Large intestine (tissue), 3 donors: ENCODE data around the gene RAPGEF1. TPM values are rescaled to one million over a fixed set of nuclear protein-coding genes. Genes with fewer than 3 reads are reported as not detected.

ENCODE experiments used
- DNase-seq, 2 donors: peaks; one replicate each; pipeline versions ENCODE4 v3.0.0 to v3.0.0-alpha.2; 2013
- H3K27ac ChIP-seq: one replicate; pipeline ENCODE4 v1.5.1; 2013; ENCODE audit warnings: low read length
- H3K27me3 ChIP-seq: 2 replicates; pipeline ENCODE4 v1.6.1; 2013; ENCODE audit warnings: low read length; ENCODE audit not compliant: control insufficient read depth, insufficient read depth
- H3K36me3 ChIP-seq: 2 replicates; pipeline ENCODE4 v1.6.1; 2013; ENCODE audit warnings: low read length; ENCODE audit not compliant: control insufficient read depth, insufficient read depth
- H3K4me1 ChIP-seq: one replicate; pipeline ENCODE4 v1.6.1; 2013; ENCODE audit warnings: low read length; ENCODE audit not compliant: control insufficient read depth, insufficient read depth
- H3K4me3 ChIP-seq: one replicate; pipeline ENCODE4 v1.5.1; 2013; ENCODE audit warnings: low read length
- H3K9me3 ChIP-seq: one replicate; pipeline ENCODE4 v1.6.1; 2013; ENCODE audit warnings: mild to moderate bottlenecking, low read depth, low read length, moderate library complexity; ENCODE audit not compliant: control insufficient read depth
- WGBS: methylation state at CpG from one replicate; pipeline ENCODE4 v1.1.5; 2013; ENCODE audit warnings: low lambda C conversion rate; ENCODE audit not compliant: insufficient coverage; 5-methylcytosine and 5-hydroxymethylcytosine counted together
- polyA plus RNA-seq: library from polyadenylated mRNA; unstranded; fragments of 120-200 nt; gene quantifications from one replicate; pipeline ENCODE4 v1.2.1, GENCODE V29; 2013

Gene RAPGEF1
- polyA plus RNA-seq, 1 donor = 39.7 TPM

GRCh38 chr9:131594906-131595665 lies 144.8 kb downstream of the RAPGEF1 start:
- no CpG with 5 or more reads among the region's 20 CpGs for WGBS
- H3K4me1 ChIP-seq = no peaks in the 10 kb centered on the region

DNA sequence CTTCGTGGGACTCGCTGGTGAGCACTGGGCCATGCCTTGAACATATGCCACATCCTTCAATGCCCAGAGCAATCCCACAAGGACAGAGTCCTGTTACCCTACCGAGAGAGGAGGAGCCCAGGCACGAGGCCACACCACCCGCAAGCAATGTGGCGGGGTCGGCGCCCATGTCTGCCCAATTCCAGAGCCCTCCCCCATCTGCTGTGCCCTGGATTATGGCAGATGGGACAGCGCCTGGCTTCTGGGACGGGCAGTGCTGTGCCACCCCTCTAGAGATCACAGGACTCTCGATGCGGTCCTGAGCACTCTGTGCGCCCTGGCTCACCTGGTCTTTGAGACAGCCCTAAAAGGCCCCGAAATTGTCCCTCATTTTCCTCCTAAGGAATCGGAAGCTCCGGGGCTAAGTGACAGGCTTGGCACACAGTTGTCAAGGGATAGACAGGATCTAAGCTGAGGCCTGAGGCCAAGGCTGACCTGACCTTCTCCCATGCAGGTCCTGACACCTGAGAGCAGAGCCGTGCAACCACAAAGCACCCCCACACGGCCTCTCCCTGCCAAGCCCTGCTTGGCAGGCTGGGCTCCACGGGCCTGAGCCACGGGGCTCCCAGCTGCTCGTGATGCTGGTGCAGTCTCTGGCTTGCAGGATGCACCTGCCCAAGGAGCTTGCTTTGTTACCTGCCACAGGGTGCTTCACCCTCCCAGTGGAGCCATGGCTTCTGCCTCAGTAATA lies 145.8 kb downstream of the RAPGEF1 start:
- H3K36me3 ChIP-seq = peaks cover 82% of the 10 kb centered on the region
- no peaks in the 10 kb centered on the region for H3K4me1 ChIP-seq
- no peak overlapping the region for H3K4me3 ChIP-seq
- no peaks in the 10 kb centered on the region for H3K27me3 ChIP-seq
- no peaks in the 10 kb centered on the region for H3K9me3 ChIP-seq
- DNase-seq = no peak
- WGBS = no CpG with 5 or more reads among the region's 21 CpGs
- no peak overlapping the region for H3K27ac ChIP-seq

More at GRCh38 chr9:131594906-131595665, 144.8 kb downstream of the RAPGEF1 start:
- DNase-seq = no peak
- Histone ChIP-seq H3K27me3 (no peaks in the 10 kb centered on the region), H3K4me3 (no peak overlapping the region), H3K9me3 (no peaks in the 10 kb centered on the region), H3K36me3 (peaks cover 80% of the 10 kb centered on the region), H3K27ac (no peak overlapping the region)

GRCh38 chr9:131593091-131593820 lies 146.6 kb downstream of the RAPGEF1 start:
- Histone ChIP-seq H3K4me3 (no peak overlapping the region), H3K4me1 (no peaks in the 10 kb centered on the region), H3K27me3 (no peaks in the 10 kb centered on the region), H3K9me3 (no peaks in the 10 kb centered on the region), H3K27ac (no peak overlapping the region), H3K36me3 (peaks cover 85% of the 10 kb centered on the region)
- no peak for DNase-seq
- no CpG with 5 or more reads among the region's 15 CpGs for WGBS

DNA sequence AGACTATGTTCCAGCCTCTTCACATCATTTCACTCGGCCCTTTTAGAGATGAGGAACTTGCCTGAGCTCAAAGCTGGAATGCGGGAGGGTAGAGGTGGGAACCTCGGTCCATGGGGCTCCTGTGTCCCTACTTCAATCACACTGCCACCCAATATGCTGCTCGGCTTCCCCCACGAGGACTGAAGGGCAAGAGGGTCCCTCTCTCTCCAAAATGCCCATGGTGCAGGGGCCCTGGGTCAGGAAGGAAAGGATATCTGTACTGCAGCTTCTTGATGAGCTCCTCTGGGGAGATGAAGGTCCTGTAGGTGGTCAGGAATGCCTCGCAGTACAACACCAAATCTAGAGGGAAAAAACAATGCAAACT lies 148.0 kb downstream of the RAPGEF1 start:
- Histone ChIP-seq H3K4me3 (no peak overlapping the region), H3K27ac (no peak overlapping the region), H3K4me1 (no peaks in the 10 kb centered on the region), H3K27me3 (no peaks in the 10 kb centered on the region), H3K9me3 (no peaks in the 10 kb centered on the region), H3K36me3 (peaks cover 83% of the 10 kb centered on the region)
- no peak for DNase-seq
- 50% methylated on average over 2 of the region's 6 CpGs for WGBS

GRCh38 chr9:131590907-131591844 lies 148.7 kb downstream of the RAPGEF1 start:
- H3K27me3 ChIP-seq = no peaks in the 10 kb centered on the region
- no CpG with 5 or more reads among the region's 21 CpGs for WGBS
- peaks cover 76% of the 10 kb centered on the region for H3K36me3 ChIP-seq
- H3K4me1 ChIP-seq = no peaks in the 10 kb centered on the region
- no peaks in the 10 kb centered on the region for H3K9me3 ChIP-seq
- no peak overlapping the region for H3K27ac ChIP-seq
- peak; percentile 62 to 68 for DNase-seq
- H3K4me3 ChIP-seq = no peak overlapping the region

GRCh38 chr9:131590449-131590848 lies 149.4 kb downstream of the RAPGEF1 start:
- no peaks in the 10 kb centered on the region for H3K4me1 ChIP-seq
- H3K9me3 ChIP-seq = no peaks in the 10 kb centered on the region
- H3K27me3 ChIP-seq = no peaks in the 10 kb centered on the region
- DNase-seq = no peak
- peaks cover 69% of the 10 kb centered on the region for H3K36me3 ChIP-seq
- H3K27ac ChIP-seq = no peak overlapping the region
- no CpG with 5 or more reads among the region's 13 CpGs for WGBS
- no peak overlapping the region for H3K4me3 ChIP-seq

GRCh38 chr9:131589993-131590392 lies 149.9 kb downstream of the RAPGEF1 start:
- no CpG with 5 or more reads among the region's 14 CpGs for WGBS
- H3K36me3 ChIP-seq = peaks cover 68% of the 10 kb centered on the region
- H3K4me1 ChIP-seq = no peaks in the 10 kb centered on the region
- no peak overlapping the region for H3K4me3 ChIP-seq
- no peak for DNase-seq
- H3K27ac ChIP-seq = no peak overlapping the region
- no peaks in the 10 kb centered on the region for H3K27me3 ChIP-seq
- H3K9me3 ChIP-seq = no peaks in the 10 kb centered on the region

DNA sequence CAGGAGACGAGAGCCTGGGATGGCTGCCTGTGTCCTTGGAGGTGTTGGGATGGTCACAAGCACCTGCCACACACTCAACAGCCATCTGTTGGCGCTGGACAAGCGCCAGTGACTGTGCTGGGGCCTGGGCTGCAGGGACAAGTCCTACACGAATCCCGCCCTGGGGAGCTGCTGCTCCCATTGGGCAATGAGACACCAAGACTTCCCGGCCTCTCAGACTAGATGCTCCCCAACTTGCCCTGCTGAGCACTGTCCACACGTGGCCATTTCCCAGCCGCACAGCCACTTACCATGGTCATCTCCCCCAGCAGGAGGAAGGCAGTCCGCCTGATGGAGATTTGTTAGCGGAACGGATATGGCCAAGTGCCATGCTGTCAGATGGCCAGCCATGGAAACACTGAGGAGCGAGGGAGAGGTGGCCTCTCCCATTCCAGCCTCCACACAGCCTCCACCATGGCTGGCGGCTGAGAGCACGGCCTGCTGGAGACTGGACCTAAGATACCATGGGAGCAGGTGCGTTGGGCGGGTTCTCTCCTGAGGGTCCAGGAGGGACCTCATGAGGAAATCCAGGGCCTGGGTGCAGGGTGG lies 150.7 kb downstream of the RAPGEF1 start:
- DNase-seq = no peak

DNA sequence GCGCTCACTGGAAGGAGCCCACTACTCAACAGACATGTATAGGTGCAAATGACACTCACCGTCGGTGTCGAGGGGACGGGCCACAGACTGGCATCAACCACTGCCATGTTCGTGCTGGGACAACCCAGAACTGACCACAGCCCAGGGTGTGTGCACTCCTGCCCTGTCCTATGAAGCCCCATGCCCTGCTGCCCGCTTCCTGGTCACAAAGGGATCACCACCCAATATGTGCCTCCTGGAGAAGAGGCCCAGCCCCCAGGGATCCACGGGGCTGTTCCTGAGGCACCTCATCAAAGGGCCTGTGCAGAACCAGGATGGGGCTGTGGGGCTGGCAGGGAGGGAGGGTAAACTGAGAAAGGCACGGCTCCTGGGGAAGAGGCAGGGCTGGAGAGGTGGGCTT lies 151.5 kb downstream of the RAPGEF1 start:
- no peaks in the 10 kb centered on the region for H3K9me3 ChIP-seq
- no peaks in the 10 kb centered on the region for H3K4me1 ChIP-seq
- WGBS = no CpG with 5 or more reads among the region's 9 CpGs
- H3K36me3 ChIP-seq = peaks cover 70% of the 10 kb centered on the region
- no peak overlapping the region for H3K27ac ChIP-seq
- H3K4me3 ChIP-seq = no peak overlapping the region
- no peaks in the 10 kb centered on the region for H3K27me3 ChIP-seq
- DNase-seq = no peak

More for the DNA sequence above, 150.7 kb downstream of the RAPGEF1 start:
- no peak overlapping the region for H3K27ac ChIP-seq
- no peaks in the 10 kb centered on the region for H3K9me3 ChIP-seq
- H3K4me3 ChIP-seq = no peak overlapping the region
- H3K36me3 ChIP-seq = peaks cover 68% of the 10 kb centered on the region
- 100% methylated on average over 1 of the region's 16 CpGs for WGBS
- H3K27me3 ChIP-seq = no peaks in the 10 kb centered on the region
- H3K4me1 ChIP-seq = no peaks in the 10 kb centered on the region
